GM18907 (cell line): ENCODE measurements around the gene HAND2.

ENCODE experiments used
- ATAC-seq: cut with Tn5 transposase; IDR thresholded peaks from one replicate; pipeline ENCODE4 v1.9.1; 2021; ENCODE audit warnings: mild to moderate bottlenecking, moderate library complexity; ENCODE audit not compliant: unreplicated experiment

The HAND2 gene

GRCh38 chr4:173529477-173530325, at the start of gene HAND2:
Gene HAND2 (minus strand): TSS chr4:173530229. CDS start chr4:173529289, 940 bp downstream.
- ATAC-seq, result no peak

GRCh38 chr4:173578956-173579355, 48.9 kb upstream of the HAND2 start:
- ATAC-seq, result no peak

- no peak for ATAC-seq
These were observed 47.9 kb upstream of the HAND2 start for GRCh38 chr4:173577963-173578362.

DNA sequence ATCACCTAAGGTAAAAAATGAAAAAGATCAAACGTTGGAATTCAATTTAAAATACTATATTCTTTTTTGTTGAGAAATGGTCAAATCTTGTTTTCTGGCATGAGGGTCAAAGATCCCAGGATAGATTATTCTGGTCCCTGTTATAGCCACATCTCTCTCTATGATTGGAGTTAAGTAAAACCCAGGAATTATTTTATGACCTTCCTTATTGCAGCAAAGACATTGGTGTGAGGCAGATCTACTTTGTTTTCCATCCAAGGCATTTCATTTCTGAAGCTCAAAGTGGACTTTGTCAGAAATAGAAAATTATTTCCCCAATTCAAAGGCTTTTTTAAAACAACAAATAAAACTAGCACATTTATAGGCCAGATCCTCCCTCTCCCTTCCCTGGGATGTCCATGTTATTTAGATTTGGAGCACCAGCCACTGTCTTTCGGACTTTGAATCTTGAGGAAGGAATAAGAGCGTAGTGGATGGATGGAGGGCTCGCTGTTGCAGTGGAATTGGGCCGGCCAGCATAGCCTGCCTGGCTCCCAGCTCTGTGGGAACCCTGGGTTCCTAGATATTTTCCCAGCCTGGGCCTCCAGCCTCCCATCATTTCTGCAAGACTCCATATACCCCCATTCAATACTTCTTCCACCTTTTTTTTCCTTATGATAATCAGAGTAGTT, 45.6 kb upstream of the HAND2 start:
- ATAC-seq, result no peak

DNA sequence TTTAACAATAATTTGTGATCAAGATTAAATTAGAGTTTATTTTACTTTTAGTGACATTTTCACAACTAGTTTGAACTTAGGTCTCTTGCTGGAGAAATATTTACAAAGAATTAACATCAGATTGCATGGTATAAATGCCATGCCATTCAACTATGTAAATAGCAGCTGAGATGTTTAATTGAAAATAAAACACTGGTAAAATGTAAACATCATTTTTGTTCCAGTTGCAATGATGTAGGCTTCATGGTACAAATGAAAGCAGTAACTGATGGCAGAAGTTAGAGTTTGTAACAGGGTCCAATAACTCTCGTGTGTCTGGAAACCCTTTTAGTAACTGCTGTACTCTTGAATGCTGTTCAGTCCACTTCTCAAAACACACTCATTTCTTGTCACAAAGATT, 43.7 kb upstream of the HAND2 start:
- no peak for ATAC-seq

GRCh38 chr4:173573286-173573685, 43.3 kb upstream of the HAND2 start:
- no peak for ATAC-seq

GRCh38 chr4:173572493-173573129, 42.6 kb upstream of the HAND2 start:
- no peak for ATAC-seq

DNA sequence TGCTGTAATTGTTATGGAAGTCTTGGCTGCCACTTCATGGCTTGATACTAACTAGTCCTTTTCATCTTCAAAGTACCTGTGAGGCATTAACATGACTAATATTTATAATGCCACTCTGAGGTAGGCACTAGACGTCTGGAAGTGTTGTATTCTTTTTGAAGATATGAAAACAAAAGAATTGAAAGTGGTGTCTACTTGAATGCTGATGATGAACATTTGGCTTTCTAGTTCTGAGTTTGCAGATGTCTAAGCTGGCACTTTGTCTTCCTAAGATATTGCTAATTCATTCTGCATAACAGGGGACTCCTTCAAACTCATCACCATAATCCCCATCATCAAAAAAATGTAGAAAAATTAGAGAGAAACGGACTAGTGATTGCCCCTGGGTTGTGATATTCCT, 41.6 kb upstream of the HAND2 start:
- ATAC-seq, result no peak

GRCh38 chr4:173565281-173565680, 35.3 kb upstream of the HAND2 start:
- ATAC-seq, result no peak

GRCh38 chr4:173564461-173564860, 34.4 kb upstream of the HAND2 start:
- no peak for ATAC-seq

DNA sequence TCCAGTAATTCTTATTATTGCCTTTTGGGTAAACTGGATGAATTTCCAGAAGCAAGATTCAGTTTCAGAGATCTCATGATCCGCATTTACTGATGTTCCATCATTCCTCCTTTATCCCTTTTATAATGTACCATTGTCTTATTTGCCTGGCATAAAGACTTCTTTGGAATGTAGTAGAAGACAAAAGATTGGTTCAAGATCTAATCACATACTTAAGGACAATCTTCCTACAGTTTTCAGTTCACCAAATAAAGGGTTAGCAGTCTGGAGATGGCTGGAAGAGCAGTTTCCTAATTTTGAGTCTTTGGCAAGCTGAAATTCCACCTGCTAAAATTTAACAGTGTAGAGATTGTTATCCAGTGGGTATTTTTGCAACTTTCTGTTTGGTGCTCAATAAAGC, 30.9 kb upstream of the HAND2 start:
- ATAC-seq, result no peak

DNA sequence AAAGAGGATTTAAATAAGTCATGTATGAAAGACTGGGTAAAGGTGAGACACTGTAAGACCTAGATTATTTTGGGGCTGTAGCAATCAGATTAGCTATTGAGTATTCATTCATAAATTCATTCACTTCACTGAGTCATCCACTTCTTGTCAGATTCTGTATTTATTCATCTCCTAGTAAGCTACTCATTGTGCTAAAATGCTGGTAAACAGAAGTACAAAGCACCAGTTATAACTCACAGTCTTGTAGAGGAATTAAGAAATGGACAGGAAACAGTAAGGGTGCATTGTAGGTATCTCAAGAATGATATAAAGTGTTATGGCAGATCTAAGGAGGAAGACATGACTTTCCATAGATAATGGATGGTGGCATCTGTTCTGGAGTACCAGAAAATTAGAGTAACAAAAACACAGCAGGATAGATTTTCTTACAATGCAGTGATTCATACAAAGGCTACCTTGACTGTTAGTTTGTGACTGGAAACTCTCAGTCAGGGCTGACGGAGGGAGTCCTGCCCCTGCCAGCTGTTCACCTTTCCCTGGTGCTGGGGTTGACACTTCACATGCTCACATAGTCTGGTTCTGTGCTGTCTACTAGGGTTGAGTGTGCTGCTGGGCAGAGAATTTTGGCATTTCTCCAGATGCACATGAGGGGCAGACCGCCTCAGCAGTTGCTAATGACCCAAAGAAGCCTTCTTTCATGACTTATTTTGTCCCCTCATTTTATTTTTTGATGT, 26.5 kb upstream of the HAND2 start:
- ATAC-seq, result no peak

- ATAC-seq, result no peak
These were observed 17.9 kb upstream of the HAND2 start for GRCh38 chr4:173547889-173548288.

- ATAC-seq, result no peak
These were observed 16.7 kb upstream of the HAND2 start for GRCh38 chr4:173546776-173547175.

GRCh38 chr4:173545440-173545839, 15.4 kb upstream of the HAND2 start:
- no peak for ATAC-seq

GRCh38 chr4:173543266-173543665, 13.2 kb upstream of the HAND2 start:
- ATAC-seq, result no peak

DNA sequence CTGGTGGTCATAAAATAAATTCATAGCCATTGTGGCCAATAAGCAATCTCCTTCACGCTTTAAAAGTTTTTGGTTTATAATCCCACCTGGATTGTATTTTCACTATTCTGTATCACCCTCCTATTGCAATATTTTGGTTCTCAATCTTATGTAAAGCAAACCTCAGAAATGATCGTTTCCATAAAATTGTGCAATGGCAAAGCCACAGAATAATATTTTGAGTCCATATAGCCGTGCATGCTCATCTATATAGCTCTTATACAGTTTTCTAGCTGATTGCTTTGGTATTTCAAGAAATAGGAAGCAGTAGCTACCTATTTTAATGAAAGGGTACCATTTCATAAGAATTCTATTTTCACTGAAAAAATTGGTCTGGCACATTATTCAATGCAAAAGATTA, 10.0 kb upstream of the HAND2 start:
- no peak for ATAC-seq

- ATAC-seq, result peak; percentile 8
These were observed 8.9 kb upstream of the HAND2 start for GRCh38 chr4:173538909-173539445.

DNA sequence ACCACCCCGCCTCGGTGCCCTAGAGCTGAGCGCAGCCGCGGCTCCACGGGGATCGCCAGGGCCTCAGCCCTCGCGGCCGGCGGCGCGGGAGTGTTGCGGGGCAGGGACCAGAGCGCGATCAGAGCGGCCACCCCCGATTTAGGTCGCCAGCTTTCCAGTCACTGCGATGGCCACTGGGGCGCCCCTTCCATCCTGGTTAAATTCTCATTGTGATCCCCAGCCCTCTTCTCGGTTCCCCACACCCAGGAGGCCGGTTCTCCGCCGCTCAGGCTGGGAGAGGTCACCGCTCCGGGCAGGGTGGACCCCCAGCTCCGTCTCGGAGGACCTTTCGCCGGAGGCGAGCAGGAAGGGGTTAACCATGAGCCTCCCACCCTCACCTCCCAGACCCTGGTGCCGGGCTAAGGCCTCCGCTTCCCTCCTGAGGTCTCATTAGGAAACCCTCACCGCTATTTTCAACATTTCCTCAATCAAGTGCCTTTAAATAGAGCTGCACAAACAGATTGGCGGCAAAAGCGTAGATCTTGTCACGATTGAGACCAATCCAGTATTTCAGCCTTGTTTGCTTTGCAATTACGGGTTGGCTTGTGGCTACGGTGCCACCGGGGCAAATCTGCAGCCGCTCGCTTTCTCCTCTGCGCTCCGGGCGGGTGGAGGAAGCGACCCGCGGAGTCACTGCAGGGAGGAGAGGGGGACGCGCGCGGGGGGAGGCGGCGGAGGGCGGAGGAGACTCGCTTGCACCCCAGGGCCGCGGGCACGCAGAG, 8.3 kb upstream of the HAND2 start:
- peak; percentile 57 for ATAC-seq

DNA sequence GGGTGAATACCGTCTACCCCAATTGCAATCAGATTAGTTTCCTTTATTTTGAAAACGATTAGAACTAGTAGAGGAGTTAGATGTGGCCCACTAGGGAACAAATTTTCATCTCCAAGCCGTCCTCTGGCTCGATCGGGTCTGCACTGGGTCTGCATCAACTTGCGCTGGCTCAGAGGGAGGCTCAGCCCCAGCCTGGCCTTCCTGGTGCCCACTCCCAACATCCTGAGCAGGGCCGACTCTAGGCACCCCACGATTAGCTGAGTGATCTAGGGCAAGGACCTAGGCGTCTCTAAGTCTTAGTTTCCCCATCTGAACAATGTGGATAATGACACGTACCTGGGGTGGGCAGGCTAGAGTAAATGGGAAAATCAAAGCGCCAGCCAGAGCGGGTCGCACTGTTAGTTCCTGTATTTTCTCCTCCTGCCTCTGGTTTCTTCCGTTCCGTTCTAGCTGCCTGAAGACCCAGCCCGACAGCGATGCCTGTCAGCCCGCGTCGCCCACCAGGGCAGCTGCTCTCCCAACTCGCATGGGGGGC, 7.7 kb upstream of the HAND2 start:
- ATAC-seq, result peak; percentile 38
